Pancreas (tissue), 10 donors: ENCODE data around the gene COLGALT1. TPM values are rescaled to one million over a fixed set of nuclear protein-coding genes. Genes with fewer than 3 reads are reported as not detected.
"Not testable (repeated sequence)": the region's sequence is repeated elsewhere in the genome, so short reads cannot be mapped to it uniquely, and the experiment has no call there.

ENCODE experiments used
- ATAC-seq, 4 donors: fragments of 200-7000 bp; cut with Tn5 transposase; one replicate each; pipeline versions ENCODE4 v1.8.0 to v1.9.1; 2020; ENCODE audit warnings: mild to moderate bottlenecking in 4 of 4, moderate library complexity in 4 of 4
- DNase-seq, 6 donors: peaks; one replicate each; pipeline ENCODE4 v3.0.0-alpha.2; 2020
- FAIRE-seq: peaks from 2 replicates; lab custom pipeline; 2012; peaks lifted over from hg19 to GRCh38; lab: Jason Lieb, UNC
- H3K27ac ChIP-seq, 4 donors: fragments of 200-600 bp; sonication (generic); 1 replicate in 3 of 4; 2 replicates in 1 of 4; pipeline versions ENCODE4 v1.5.0 to v1.8.0; 2020
- H3K27me3 ChIP-seq, 4 donors: fragments of 200-600 bp; one replicate each; pipeline ENCODE4 v1.8.0; 2021
- H3K36me3 ChIP-seq, 3 donors: fragments of 200-600 bp; sonication (generic) in 1 of 3; one replicate each; pipeline versions ENCODE4 v1.5.0 to v1.8.0; 2020 to 2021
- H3K4me1 ChIP-seq, 3 donors: fragments of 200-600 bp; one replicate each; pipeline ENCODE4 v1.8.0; 2021
- H3K4me3 ChIP-seq, 4 donors: fragments of 200-600 bp; sonication (generic) in 2 of 4; one replicate each; pipeline versions ENCODE4 v1.5.0 to v1.8.0; 2020 to 2021
- H3K9me3 ChIP-seq, 4 donors: fragments of 200-600 bp; one replicate each; pipeline ENCODE4 v1.8.0; 2021
- WGBS, 2 donors: extraction: QIAGEN DNeasy Blood & Tissue Kit; methylation state at CpG; one replicate each; pipeline ENCODE4 v1.1.7; 2013; 5-methylcytosine and 5-hydroxymethylcytosine counted together
- intact Hi-C, 3 donors: fragments of 100-400 bp; cut with DNase I; formaldehyde crosslinking; loops; one replicate each; pipeline versions ENCODE4 v1.11.1 to v1.14.2; 2022
- polyA plus RNA-seq, 2 donors: library from polyadenylated mRNA; stranded (reverse); fragments of 200-250 nt; gene quantifications; one replicate each; pipeline ENCODE4 v1.2.3, GENCODE V29; 2013
- total RNA-seq, 6 donors: library from RNA; stranded (reverse); fragmentation: NEBNext Ultra II Directional in 4 of 6; extraction: Animal tissue kit (Norgen Biotek cat#: 25700) in 4 of 6; gene quantifications; one replicate each; pipeline versions ENCODE4 v1.2.1 to v1.2.4, GENCODE V29; 2021 to 2023
- TF ChIP-seq, protein P1 (sequence below), 4 donors: fragments of 200-600 bp; sonication (generic) in 3 of 4; IDR thresholded peaks; one replicate each; pipeline versions ENCODE4 v1.5.0 to v1.8.0; 2021; ENCODE audit warnings: antibody characterized with exemption in 4 of 4
- donor health status: healthy with polysubstance abuse.
- donor health status: DM: no; HTN: no; CAD: no; lungs with moderate emphysema.
- donor health status: DM: no; HTN: no; CAD: no.
- donor health status: control.
- donor health status: control.
- donor health status: Bipolar disorder and iron deficiency.
- donor health status: DM: yes; HTN: yes; CAD: no.
- donor health status: DM: no; HTN: no; CAD: no.
- donor health status: DM: no; HTN: no; CAD: no.
- donor health status: DM: yes; HTN: yes; CAD: no.

Gene COLGALT1
- total and polyA plus RNA-seq, 8 donors: 13.5 to 50.6 (median 24.3) TPM

DNA sequence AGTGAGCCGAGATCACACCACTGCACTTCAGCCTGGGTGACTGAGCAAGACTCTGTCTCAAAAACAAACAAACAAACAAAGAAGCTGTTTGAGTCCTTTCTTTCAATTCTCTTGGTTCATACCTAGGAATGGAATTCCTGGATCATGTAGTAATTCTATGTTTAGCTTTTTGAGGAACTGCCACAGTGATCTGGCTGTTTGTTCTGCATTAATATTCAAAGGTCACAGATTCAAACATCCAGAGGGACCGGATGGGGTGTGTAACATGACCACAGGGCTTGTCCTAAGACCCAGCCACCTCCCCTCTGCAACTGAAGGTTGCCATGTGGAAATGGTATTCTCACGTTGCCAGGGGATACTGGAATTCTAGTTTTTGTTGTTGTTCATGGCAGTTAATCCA lies 10.2 kb downstream of the COLGALT1 start:
- no peak overlapping the region for H3K27ac ChIP-seq
- WGBS, 2 donors: 72 to 76% methylated on average over 3 of the region's 3 CpGs
- no peaks in the 10 kb centered on the region for H3K4me1 ChIP-seq
- H3K27me3 ChIP-seq: no peaks in the 10 kb centered on the region
- H3K36me3 ChIP-seq: peaks cover 0 to 25% (median 15%) of the 10 kb centered on the region in 3 donors
- DNase-seq (no peak), FAIRE-seq (no peak), ATAC-seq (no peak)
- TF ChIP-seq, protein P1, sequence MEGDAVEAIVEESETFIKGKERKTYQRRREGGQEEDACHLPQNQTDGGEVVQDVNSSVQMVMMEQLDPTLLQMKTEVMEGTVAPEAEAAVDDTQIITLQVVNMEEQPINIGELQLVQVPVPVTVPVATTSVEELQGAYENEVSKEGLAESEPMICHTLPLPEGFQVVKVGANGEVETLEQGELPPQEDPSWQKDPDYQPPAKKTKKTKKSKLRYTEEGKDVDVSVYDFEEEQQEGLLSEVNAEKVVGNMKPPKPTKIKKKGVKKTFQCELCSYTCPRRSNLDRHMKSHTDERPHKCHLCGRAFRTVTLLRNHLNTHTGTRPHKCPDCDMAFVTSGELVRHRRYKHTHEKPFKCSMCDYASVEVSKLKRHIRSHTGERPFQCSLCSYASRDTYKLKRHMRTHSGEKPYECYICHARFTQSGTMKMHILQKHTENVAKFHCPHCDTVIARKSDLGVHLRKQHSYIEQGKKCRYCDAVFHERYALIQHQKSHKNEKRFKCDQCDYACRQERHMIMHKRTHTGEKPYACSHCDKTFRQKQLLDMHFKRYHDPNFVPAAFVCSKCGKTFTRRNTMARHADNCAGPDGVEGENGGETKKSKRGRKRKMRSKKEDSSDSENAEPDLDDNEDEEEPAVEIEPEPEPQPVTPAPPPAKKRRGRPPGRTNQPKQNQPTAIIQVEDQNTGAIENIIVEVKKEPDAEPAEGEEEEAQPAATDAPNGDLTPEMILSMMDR (IDR thresholded peaks at IDR 0.05): no peak
- intact Hi-C loops: no loop called here
- no peak overlapping the region for H3K4me3 ChIP-seq
- no peaks in the 10 kb centered on the region for H3K9me3 ChIP-seq

DNA sequence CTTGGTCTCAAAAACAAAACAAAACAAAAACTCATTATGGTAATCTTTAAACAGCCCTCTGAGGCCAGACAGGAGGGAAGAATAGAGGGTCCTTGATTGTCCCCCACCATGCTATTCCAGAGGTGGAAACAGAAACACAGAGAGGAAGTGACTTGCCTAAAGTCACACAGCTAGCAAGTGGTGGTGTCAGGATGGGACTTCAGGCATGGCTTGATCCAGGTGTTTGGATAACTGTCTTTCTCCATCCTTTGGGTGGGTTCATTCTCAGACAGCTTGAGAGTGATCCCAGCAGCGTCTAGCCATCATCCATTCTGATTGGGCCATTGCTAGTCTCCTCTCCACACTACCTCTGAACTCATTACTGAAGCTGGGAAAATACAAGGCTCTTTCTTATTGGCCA lies 12.5 kb downstream of the COLGALT1 start:
- Histone ChIP-seq H3K27ac (no peak overlapping the region), H3K36me3 (peaks cover 0 to 41% (median 15%) of the 10 kb centered on the region in 3 donors), H3K4me3 (no peak overlapping the region), H3K9me3 (no peaks in the 10 kb centered on the region), H3K4me1 (no peaks in the 10 kb centered on the region), H3K27me3 (no peaks in the 10 kb centered on the region)
- FAIRE-seq: no peak
- 100% methylated on average over 1 of the region's 1 CpG for WGBS, 2 donors
- no peak for DNase-seq
- TF ChIP-seq, protein P1 (IDR thresholded peaks at IDR 0.05): no peak
- no peak for ATAC-seq
- intact Hi-C loops: no loop called here

DNA sequence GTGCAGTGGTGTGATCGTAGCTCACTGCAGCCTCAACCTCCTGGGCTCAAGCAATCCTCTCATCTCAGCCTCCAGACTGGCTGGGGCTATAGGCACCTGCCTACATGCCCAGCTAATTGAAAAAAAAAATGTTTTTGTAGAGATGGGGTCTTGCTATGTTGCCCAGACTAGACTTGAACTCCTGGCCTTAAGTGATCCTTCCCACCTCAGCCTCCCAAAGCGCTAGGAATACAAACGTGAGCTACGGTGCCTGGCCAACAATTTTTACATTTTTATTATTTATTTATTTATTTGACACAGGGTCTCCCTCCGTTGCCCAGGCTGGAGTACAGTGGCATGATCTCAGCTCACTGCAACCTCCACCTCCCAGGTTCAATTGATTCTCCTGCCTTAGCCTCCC lies 14.8 kb downstream of the COLGALT1 start:
- H3K9me3 ChIP-seq, DNase-seq, H3K4me1 ChIP-seq, FAIRE-seq, intact Hi-C loops, H3K27me3 ChIP-seq, H3K27ac ChIP-seq, H3K4me3 ChIP-seq, ATAC-seq: not testable (repeated sequence)
- H3K36me3 ChIP-seq: peaks cover under 1 to 42% (median 15%) of the 10 kb centered on the region in 3 donors
- WGBS, 2 donors: 92 to 96% methylated on average over 5 of the region's 5 CpGs

DNA sequence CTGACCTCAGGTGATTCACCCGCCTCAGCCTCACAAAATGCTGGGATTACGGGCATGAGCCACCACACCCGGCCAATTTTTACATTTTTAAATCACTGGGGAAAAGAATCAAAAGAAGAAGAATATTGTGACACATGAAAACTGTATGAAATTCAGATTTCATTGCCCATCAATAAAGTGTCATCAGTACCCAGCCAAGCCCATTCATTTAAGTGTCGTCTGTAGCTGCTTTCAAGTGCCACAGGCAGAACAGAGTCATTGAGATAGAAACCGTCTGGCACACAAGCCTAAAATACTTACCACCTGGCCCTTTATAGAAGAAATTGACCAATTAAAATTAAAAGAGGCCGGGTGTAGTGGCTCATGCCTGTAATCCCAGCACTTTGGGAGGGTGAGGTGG lies 15.3 kb downstream of the COLGALT1 start:
- Histone ChIP-seq H3K4me1 (no peaks in the 10 kb centered on the region), H3K27me3 (no peaks in the 10 kb centered on the region), H3K9me3 (no peaks in the 10 kb centered on the region), H3K36me3 (peaks cover 5 to 42% (median 15%) of the 10 kb centered on the region in 3 donors), H3K4me3 (no peak overlapping the region), H3K27ac (no peak overlapping the region)
- FAIRE-seq (no peak), DNase-seq (no peak), ATAC-seq (no peak)
- intact Hi-C loops: no loop called here
- TF ChIP-seq, protein P1 (IDR thresholded peaks at IDR 0.05): no peak
- 86 to 94% methylated on average over 6 of the region's 6 CpGs for WGBS, 2 donors

DNA sequence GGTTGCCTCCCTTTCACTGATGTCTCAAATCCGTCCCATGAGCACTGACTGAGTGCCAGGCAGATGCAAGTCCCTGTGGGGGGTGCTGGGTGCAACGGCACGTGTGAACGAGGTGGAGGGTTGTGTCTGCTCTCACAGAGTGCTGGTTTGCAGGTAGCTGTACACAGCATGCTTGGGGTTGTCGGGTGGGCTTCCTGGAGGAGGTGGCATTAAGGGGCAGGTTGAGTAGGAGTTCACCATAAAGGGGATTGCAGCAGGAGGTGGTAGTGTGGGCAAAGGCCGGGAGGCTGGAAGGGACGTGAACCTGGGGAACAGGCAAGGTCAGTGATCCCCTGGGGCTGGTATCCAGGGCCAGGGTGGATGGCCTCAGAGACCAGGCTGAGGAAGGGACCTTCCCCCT lies 17.2 kb downstream of the COLGALT1 start:
- TF ChIP-seq, protein P1 (IDR thresholded peaks at IDR 0.05): no peak
- ATAC-seq (no peak), FAIRE-seq (no peak), DNase-seq (no peak)
- H3K4me3 ChIP-seq: no peak overlapping the region
- no peaks in the 10 kb centered on the region for H3K4me1 ChIP-seq
- no peaks in the 10 kb centered on the region for H3K9me3 ChIP-seq
- WGBS, 2 donors: 92 to 94% methylated on average over 7 of the region's 7 CpGs
- peaks cover 5 to 37% (median 15%) of the 10 kb centered on the region in 3 donors for H3K36me3 ChIP-seq
- H3K27me3 ChIP-seq: no peaks in the 10 kb centered on the region
- no peak overlapping the region for H3K27ac ChIP-seq
- intact Hi-C loops: no loop called here
